ENCODE results near the gene PPP6R1.

Gene PPP6R1

GRCh38 chr19:55258828-55259539 is at the start of gene PPP6R1:
Gene PPP6R1, minus strand, starts transcription at chr19:55259017. Its CDS starts 11,914 bp downstream, at chr19:55247103.
- DNase-seq = peak; percentile 100

DNA sequence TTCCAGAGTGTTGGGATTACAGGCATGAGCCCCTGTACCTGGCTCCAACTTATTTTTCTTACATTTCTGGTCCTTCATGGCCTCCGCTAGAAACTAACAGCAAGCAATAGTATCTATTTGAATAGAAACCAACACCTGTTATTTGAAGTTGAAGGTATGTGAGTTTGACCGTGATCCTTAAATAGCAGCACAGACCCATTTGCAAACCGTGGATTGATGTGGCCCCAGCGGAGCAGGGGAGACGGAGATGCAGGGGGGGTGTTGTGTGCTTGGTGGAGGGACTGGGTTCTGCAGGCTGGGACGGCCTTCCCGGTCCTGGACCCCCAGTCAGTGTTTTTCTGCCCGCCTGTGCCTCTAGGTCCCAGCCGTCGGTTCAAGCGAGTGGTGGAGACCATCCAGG is 49.5 kb upstream of the PPP6R1 start:
- no peak for DNase-seq

GRCh38 chr19:55306712-55307111 is 47.9 kb upstream of the PPP6R1 start:
- no peak for DNase-seq

GRCh38 chr19:55305983-55306562 is 47.3 kb upstream of the PPP6R1 start:
- DNase-seq = peak; percentile 22

DNA sequence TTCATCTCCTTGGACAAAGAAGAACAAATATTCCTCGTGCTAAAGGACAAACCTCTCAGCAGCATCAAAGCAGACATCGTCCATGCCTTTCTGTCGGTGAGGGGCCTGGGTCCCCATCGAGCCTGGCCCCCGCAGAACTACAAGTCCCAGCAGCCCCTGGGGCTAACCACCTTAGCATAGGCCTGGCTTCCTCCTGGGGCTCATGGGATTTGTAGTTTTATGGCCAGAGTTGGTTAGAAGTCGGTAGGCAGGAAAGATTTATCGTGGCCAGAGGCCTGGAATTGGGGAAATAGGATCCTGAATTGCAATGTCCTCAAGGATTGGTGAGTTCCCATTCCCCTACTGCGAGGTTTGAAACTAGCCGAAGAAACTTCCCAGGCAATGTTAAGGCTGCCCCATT is 46.7 kb upstream of the PPP6R1 start:
- DNase-seq = peak; percentile 62

GRCh38 chr19:55304980-55305379 is 46.2 kb upstream of the PPP6R1 start:
- DNase-seq = no peak

DNA sequence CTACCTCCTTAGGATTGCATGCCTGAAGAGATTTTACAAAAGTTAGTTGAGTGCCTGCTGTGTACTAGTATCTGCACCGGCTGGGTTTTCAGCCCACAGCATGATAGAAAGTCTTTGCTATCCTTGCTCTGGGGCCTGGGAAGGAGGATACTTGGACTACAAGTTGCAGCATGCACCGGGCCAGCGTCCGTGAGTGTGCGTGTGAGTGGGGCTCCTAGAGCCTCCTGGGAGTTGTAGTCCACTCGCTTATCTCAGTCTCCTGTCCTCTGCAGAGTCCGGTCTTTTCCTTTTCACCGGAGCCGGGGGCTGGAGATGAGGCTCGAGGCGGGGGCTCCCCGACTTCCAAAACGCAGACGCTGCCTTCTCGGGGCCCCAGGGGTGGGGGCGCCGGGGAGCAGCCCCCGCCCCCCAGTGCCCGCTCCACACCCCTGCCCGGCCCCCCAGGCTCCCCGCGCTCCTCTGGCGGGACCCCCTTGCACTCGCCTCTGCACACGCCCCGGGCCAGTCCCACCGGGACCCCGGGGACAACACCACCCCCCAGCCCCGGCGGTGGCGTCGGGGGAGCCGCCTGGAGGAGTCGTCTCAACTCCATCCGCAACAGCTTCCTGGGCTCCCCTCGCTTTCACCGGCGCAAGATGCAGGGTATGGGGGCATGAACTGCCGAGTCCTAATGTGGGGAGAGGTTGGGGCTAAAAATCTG is 45.6 kb upstream of the PPP6R1 start:
- peak; percentile 63 for DNase-seq

- DNase-seq = no peak
These were observed 44.7 kb upstream of the PPP6R1 start for GRCh38 chr19:55303477-55303876.

GRCh38 chr19:55302318-55302703 is 43.5 kb upstream of the PPP6R1 start:
- no peak for DNase-seq

DNA sequence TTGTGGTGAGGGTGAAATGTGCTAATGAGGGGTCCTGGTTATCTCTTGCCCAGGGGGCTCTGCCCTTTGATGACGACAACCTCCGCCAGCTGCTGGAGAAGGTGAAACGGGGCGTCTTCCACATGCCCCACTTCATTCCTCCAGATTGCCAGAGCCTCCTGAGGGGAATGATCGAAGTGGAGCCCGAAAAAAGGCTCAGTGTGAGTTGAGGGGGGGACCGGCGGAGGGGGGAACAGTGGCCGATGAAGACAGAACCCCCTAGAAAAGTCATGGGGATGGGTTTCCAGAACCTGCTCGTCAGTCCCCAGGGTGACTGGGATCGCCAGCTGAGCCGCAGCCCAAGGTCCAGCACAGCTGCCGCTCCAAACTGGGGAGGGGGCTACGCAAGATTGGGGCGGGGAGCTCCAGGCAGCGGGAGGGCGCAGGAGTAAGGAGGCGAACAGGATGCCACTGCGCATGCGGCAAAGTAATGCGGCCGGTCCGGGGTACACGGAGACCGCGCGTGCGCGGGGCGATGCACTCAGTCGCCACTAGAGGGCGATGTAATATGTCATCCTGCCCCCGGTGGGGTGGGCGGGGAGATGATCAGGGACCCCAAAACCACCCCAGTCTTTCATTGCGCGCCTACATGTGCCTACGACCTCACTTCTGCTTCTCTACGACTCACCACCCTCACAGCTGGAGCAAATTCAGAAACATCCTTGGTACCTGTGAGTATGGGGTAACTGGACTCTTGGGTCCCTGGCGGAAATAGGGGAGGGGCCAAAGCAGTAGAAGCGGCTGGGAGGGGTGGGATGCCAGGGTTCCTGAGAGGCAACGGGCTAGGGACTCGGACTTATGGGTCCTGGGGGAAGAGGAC is 42.9 kb upstream of the PPP6R1 start:
- DNase-seq = peak; percentile 92

GRCh38 chr19:55300886-55301458 is 42.2 kb upstream of the PPP6R1 start:
- no peak for DNase-seq

GRCh38 chr19:55299991-55300390 is 41.2 kb upstream of the PPP6R1 start:
- no peak for DNase-seq

GRCh38 chr19:55297267-55297666 is 38.5 kb upstream of the PPP6R1 start:
- DNase-seq = peak; percentile 61

DNA sequence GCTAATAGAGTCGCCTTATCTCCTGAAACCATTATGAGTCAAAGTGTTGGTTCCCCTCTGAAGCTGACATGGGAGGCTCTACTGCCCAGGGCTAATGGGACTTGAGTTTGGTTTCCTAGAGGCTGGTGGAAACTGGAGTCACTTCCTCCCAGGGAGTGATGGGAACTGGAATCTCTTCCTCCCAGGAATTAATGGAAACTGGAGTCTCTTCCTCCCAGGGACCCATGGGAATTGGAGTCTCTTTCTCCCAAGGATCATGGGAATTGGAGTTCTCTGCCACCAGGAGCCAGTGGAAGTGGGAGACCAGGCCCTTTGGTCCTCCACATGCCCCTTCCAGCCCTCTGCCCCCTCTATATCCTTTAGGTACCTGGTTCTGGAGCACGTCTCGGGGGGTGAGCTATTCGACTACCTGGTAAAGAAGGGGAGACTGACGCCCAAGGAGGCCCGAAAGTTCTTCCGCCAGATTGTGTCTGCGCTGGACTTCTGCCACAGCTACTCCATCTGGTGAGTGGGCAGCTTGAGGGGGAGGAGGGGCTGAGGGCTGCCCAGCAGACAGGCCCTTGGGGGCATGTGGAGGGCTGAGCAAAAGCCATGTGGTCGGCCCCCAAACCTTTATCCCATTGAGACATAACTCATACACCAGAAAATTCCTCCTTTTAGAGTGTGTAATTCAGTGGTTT is 30.4 kb upstream of the PPP6R1 start:
- DNase-seq = no peak

DNA sequence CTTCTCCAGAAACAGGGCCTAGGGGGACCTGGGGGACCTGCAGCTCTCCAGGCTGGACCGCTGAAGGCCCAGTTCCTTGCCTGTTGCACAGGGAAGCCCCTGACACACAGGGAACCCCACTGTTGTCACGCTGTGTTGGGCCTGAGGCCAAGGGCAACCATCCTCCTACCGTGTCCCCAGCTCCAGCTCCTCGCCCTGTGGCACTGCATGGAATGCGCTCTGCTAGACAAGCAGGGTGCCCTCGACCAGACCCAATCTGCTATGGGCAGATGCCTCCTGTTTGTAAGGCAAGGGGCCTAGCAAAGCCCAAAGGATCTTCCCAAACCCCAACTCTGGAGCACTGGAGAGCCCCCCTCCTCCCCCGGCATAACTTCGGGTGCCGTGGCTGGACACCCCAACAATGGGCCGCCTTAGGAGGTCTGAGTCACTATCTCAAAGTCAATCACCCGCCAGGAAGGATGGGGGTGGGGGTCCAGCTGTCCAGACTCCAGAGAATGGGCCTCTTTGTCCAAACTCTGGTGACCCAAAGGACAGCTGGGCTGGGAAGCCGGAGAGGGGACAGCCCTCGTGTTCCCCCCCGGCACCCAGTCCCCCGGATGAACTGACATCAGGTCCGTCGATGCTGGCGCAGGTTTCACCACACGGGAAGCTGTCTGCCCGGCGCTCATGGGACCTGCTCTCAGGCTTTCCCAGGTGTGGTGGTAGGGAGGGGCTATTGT is 28.7 kb upstream of the PPP6R1 start:
- no peak for DNase-seq

- DNase-seq = no peak
These were observed 26.5 kb upstream of the PPP6R1 start for GRCh38 chr19:55285229-55285890.

DNA sequence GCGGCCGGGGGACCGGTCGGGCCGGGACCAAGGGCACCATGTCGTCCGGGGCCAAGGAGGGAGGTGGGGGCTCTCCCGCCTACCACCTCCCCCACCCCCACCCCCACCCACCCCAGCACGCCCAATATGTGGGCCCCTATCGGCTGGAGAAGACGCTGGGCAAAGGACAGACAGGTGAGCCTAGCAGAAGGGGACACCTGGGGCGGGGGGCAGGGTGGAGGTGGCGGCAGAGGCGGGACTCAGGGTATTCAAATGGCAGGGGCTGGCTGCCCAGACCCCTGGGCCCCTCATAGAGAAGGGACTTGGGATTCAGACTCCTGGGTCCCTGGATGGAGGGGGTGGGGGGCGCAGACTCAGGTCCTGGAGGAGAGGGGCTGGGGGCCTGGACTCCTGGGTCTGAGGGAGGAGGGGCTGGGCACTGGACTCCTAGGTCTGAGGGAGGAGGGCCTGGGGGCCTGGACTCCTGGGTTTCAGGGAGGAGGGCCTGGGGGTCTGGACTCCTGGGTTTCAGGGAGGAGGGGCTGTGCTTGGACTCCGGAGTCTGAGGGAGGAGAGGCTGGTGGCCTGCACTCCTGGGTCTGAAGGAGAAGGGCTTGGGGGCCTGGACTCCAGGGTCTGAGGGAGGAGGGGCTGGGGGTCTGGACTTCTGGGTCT is 25.7 kb upstream of the PPP6R1 start:
- DNase-seq = no peak

GRCh38 chr19:55283548-55284377 is 24.9 kb upstream of the PPP6R1 start, which contains the start of gene BRSK1:
Gene BRSK1, plus strand, starts transcription at chr19:55283997. Its CDS starts 446 bp downstream, at chr19:55284443.
- DNase-seq = peak; percentile 45

Measured in OCI-M1 (cell line).